T-helper 17 cell (primary cell): ENCODE results near the gene SBK2. TPM values are rescaled to one million over a fixed set of nuclear protein-coding genes. Genes with fewer than 3 reads are reported as not detected.
"Not testable (repeated sequence)": the region's sequence is repeated elsewhere in the genome, so short reads cannot be mapped to it uniquely, and the experiment has no call there.

ENCODE experiments used
- ATAC-seq: fragments of 150-1000 bp; cut with Tn5 transposase; 2 replicates; pipeline ENCODE4 v1.10.0; 2021; ENCODE audit warnings: mild to moderate bottlenecking, moderate library complexity
- DNase-seq, 3 donors: peaks; one replicate each; pipeline versions ENCODE4 v3.0.0 to v3.0.0-alpha.2; 2020 to 2021
- H3K9me3 ChIP-seq: one replicate; pipeline ENCODE4 v1.7.0; 2013; ENCODE audit warnings: low read length, mild to moderate bottlenecking; ENCODE audit not compliant: control insufficient read depth, poor library complexity, severe bottlenecking
- H3K27ac Mint-ChIP-seq: one replicate; pipeline ENCODE4 v1.8.0; 2022; ENCODE audit warnings: mild to moderate bottlenecking, moderate library complexity, mixed read lengths
- H3K27me3 Mint-ChIP-seq: one replicate; pipeline ENCODE4 v1.8.0; 2022; ENCODE audit warnings: mixed read lengths
- H3K36me3 Mint-ChIP-seq: one replicate; pipeline ENCODE4 v1.8.0; 2022; ENCODE audit warnings: low read depth, mixed read lengths
- H3K4me1 Mint-ChIP-seq: one replicate; pipeline ENCODE4 v1.8.0; 2022; ENCODE audit warnings: mild to moderate bottlenecking, mixed read lengths
- H3K4me3 Mint-ChIP-seq: one replicate; pipeline ENCODE4 v1.8.0; 2022; ENCODE audit warnings: mild to moderate bottlenecking, moderate library complexity, mixed read lengths
- total RNA-seq, 4 donors: library from RNA in 2 of 4; stranded (reverse) in 2 of 4; gene quantifications; one replicate each; pipeline ENCODE4 v1.2.3 and lab custom pipeline; 2022 to 2026

The SBK2 gene, protein sequence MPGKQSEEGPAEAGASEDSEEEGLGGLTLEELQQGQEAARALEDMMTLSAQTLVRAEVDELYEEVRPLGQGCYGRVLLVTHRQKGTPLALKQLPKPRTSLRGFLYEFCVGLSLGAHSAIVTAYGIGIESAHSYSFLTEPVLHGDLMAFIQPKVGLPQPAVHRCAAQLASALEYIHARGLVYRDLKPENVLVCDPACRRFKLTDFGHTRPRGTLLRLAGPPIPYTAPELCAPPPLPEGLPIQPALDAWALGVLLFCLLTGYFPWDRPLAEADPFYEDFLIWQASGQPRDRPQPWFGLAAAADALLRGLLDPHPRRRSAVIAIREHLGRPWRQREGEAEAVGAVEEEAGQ
- total RNA-seq (not detected), total RNA-seq (lab: John Stamatoyannopoulos, UW) (0 reads per million in 2 donors)

DNA sequence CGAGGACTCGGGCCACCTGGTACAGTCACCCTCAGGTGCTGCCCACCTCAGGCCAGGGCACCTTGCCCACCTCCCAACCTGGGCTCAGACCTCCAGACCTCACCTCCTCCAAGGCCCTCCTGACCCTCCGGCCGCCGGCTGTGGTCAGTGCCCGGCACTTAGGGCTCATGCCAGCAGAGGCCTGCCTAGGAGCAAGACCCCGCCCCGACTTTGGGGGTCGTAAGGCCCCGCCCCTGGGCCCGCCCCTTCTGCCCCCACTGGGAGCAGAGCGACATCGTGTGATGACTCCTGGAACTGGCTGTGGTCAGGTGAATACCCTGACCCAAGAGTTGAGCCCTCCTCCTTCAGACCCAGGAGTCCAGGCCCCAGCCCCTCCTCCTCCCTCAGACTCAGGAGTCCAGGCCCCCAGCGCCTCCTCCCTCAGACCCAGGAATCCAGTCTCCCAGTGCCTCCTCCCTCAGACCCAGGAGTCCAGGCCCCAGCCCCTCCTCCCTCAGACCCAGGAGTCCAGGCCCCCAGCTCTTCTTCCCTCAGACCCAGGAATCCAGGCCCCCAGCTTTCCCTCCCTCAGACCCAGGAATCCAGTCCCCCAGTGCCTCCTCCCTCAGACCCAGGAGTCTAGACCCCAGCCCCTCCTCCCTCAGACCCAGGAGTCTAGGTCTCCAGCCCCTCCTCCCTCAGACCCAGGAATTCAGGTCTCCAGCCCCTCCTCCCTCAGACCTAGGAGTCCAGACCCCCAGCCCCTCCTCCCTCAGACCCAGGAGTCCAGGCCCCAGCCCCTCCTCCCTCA, at the start of gene SBK2:
TSS of gene SBK2 (minus strand) at position 183 of the 790 bp plus-strand sequence. CDS start 839 bp downstream, outside the sequence.
- H3K27me3 Mint-ChIP-seq: peaks cover 6% of the 10 kb centered on the region
- ATAC-seq: no peak
- H3K9me3 ChIP-seq: no peaks in the 10 kb centered on the region
- no peaks in the 10 kb centered on the region for H3K36me3 Mint-ChIP-seq
- DNase-seq: no peak
- H3K4me3 Mint-ChIP-seq: no peak within 1 kb of the TSS
- H3K27ac Mint-ChIP-seq: no peak within 1 kb of the TSS
- no peaks in the 10 kb centered on the region for H3K4me1 Mint-ChIP-seq

DNA sequence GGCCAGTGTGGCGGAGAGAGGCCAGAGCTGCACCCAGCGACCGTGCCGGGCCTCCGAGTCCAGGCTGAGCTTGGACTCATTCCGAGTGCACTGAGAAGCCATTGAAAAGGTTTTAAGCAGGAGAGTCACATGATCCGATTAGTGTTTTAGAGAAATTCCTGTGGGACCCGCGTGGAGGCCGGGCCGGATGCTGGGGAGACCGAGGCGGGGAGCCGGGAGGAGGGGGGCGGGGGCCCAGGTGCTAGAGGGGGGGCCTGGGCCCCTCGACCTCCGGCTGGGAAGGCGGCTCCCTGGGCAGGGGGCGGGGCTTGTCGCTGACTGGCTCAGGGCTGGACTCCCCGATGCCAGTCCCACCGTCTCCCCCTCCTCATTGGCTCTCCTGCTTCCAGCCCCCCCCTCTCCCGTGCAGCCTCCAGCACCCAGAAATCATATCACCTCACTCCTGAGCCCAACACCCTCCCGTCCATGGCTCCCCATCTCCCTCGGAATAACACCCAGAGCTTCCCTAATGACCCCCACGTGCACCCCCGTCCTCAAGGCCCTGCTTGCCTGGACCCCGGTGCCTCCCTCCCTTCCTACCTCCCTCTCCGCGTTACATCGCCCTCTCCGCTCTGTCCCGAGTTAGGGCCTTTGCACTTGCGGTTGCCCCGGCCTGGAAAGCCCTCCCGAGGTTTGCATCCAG, 48.9 kb upstream of the SBK2 start:
- H3K9me3 ChIP-seq: no peaks in the 10 kb centered on the region
- H3K27me3 Mint-ChIP-seq: no peaks in the 10 kb centered on the region
- peak in 2 of 3 donors; percentile 40 to 44 for DNase-seq
- no peaks in the 10 kb centered on the region for H3K36me3 Mint-ChIP-seq
- H3K4me3 Mint-ChIP-seq: peak overlapping the region; percentile 90
- peak overlapping the region; percentile 72 for H3K27ac Mint-ChIP-seq
- H3K4me1 Mint-ChIP-seq: peaks cover 34% of the 10 kb centered on the region
- no peak for ATAC-seq

DNA sequence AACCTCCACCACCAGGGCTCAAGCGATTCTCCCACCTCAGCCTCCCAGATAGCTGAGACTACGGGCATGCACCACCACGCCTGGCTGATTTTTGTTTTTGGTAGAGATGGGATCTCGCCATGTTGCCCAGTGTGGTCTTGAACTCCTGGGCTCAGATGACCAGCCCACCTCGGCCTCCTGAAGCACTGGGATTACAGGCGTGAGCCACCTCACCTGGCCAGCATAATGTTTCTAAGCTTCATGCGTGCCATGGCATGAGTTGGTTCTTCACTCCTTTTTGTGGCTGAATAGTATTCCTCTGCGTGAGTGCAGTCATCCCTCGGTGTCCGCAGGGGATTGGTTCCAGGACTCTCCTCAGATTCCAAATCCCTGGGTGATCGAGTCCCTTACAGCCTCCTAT, 47.9 kb upstream of the SBK2 start:
- peaks cover 38% of the 10 kb centered on the region for H3K4me1 Mint-ChIP-seq
- ATAC-seq (no peak), DNase-seq (no peak)
- H3K27ac Mint-ChIP-seq: peak overlapping the region; percentile 72
- no peaks in the 10 kb centered on the region for H3K27me3 Mint-ChIP-seq
- no peak overlapping the region for H3K4me3 Mint-ChIP-seq
- no peaks in the 10 kb centered on the region for H3K36me3 Mint-ChIP-seq
- H3K9me3 ChIP-seq: no peaks in the 10 kb centered on the region

DNA sequence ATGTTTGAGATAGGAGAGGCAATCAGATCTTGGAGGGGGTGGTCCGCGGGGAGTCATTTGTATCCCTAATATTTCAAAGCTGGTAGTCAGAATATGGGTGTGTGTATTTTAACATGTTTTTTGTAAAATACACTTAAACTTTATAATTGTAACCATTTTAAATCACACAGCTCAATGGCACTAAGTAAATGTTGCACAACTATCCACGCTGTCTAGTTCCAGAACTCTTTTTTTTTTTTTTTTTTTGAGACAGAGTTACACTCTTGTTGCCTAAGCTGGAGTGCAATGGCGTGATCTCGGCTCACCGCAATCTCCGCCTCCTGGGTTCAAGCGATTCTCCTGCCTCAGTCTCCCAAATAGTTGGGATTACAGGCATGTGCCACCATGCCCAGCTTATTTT, 47.0 kb upstream of the SBK2 start:
- DNase-seq, H3K27me3 Mint-ChIP-seq, H3K9me3 ChIP-seq, H3K27ac Mint-ChIP-seq, H3K4me3 Mint-ChIP-seq, ATAC-seq, H3K36me3 Mint-ChIP-seq: not testable (repeated sequence)
- H3K4me1 Mint-ChIP-seq: peaks cover 41% of the 10 kb centered on the region

DNA sequence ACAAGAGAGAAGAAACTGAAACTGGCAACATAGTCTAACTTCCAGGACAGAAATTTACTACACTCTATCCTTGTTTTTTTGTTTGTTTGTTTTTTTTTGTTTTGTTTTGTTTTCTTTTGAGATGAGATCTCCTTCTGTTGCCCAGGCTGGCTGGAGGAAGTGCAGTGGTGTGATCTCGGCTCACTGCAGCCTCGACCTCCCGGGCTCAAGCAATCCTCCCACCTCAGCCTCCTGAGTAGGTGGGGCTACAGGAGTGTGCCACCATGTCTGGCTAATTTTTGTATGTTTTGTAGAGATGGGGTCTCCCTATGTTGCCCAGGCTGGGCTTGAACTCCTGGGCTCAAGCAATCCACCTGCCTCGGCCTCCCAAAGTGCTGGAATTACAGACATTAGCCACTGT, 45.4 kb upstream of the SBK2 start:
- not testable (repeated sequence) for ATAC-seq, DNase-seq, H3K27ac Mint-ChIP-seq, H3K4me3 Mint-ChIP-seq, H3K27me3 Mint-ChIP-seq, H3K9me3 ChIP-seq, H3K36me3 Mint-ChIP-seq
- peaks cover 39% of the 10 kb centered on the region for H3K4me1 Mint-ChIP-seq

DNA sequence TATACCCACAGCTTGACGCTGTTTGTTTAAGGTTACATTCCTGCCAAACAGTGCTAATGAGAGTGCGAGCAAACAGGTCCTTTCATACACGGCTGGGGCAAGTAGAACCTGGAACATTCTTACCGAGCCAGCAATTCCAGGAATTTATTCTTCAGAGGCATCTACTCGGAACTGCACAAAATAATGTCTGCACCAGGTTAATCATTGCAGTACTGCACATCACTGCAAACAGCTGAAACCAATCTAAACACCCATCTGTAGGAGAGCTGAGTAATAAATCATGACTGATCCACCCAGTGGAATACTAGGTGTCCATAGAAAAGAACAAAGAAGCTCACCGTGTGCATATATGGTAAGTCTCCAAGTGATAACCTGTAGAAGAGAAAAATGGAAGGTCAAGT, 44.9 kb upstream of the SBK2 start:
- no peak for DNase-seq
- Mint-ChIP-seq H3K4me3 (peak overlapping the region; percentile 87), H3K36me3 (peaks cover 5% of the 10 kb centered on the region), H3K27ac (no peak overlapping the region), H3K27me3 (no peaks in the 10 kb centered on the region), H3K4me1 (peaks cover 37% of the 10 kb centered on the region)
- no peak for ATAC-seq
- H3K9me3 ChIP-seq: no peaks in the 10 kb centered on the region

DNA sequence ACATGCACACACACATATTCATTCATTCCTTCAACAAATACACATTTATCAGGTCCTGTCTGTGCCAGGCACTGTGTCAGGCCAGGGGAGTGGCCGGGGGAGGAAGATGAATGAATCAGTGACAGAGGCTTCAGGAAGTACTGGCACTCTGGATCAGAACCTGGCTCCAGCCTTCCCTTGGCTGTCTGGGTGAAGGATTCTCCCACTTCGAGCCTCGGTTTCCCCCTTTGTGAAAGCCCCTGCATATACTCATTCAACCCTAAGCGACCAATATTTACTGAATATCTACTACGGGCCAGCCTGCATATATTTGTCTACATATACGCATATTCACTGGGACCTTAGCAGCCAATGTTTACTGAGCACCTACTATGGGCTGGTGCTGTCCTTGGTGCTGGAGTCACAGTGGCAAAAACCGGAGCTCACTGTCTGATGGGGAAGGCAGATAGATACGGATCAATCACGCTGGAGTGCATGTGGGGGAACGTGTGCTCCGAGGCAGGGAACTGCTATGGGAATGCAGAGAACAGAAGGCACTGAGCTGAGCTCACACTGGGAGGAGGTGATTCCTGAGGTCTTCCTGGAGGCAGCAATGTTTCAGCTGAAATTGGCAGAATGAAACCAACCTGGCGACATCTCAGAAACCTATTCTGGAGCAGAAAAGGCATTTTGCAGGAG, 44.4 kb upstream of the SBK2 start:
- H3K9me3 ChIP-seq: no peaks in the 10 kb centered on the region
- H3K4me1 Mint-ChIP-seq: peaks cover 36% of the 10 kb centered on the region
- H3K4me3 Mint-ChIP-seq: peak overlapping the region; percentile 87
- no peaks in the 10 kb centered on the region for H3K27me3 Mint-ChIP-seq
- H3K27ac Mint-ChIP-seq: peak overlapping the region; percentile 62
- DNase-seq (no peak), ATAC-seq (no peak)
- H3K36me3 Mint-ChIP-seq: peaks cover 5% of the 10 kb centered on the region

DNA sequence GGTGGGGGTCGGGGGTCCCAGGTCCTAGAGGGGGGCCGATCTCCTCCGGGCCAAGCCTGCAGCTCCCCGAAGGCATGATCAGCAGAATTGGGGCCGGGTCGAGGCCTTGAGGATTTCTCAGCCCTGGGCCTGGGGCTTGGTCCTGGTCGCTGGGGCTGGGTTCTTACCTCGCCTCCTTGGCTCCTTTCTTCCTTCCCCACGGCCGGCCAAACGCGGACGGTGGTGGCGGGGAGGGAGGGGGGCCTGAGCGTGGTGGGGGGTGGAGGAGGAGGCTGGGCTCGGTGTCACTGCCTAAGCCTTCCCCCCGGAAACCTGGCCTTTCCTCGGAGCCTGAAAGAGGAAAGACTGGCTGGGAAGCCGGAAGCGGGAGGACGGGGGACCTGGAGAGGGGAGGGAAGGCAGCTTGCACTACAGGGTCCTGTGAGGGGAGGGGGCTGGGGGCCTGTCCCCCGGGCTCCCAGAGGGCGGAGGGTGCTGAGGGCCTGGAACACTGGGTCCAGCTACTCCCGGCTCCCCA, 43.8 kb upstream of the SBK2 start, which contains the start of gene ZNF579:
TSS of gene ZNF579 (minus strand) at position 221 of the 517 bp plus-strand sequence. CDS start 1,209 bp downstream, outside the sequence.
- peak; percentile 34 to 55 (median 51) for DNase-seq
- H3K9me3 ChIP-seq: no peaks in the 10 kb centered on the region
- Mint-ChIP-seq H3K4me3 (peak within 1 kb of the TSS; percentile 87), H3K36me3 (peaks cover 5% of the 10 kb centered on the region), H3K4me1 (peaks cover 32% of the 10 kb centered on the region), H3K27ac (peak within 1 kb of the TSS; percentile 62), H3K27me3 (no peaks in the 10 kb centered on the region)
- peak; percentile 77 for ATAC-seq

DNA sequence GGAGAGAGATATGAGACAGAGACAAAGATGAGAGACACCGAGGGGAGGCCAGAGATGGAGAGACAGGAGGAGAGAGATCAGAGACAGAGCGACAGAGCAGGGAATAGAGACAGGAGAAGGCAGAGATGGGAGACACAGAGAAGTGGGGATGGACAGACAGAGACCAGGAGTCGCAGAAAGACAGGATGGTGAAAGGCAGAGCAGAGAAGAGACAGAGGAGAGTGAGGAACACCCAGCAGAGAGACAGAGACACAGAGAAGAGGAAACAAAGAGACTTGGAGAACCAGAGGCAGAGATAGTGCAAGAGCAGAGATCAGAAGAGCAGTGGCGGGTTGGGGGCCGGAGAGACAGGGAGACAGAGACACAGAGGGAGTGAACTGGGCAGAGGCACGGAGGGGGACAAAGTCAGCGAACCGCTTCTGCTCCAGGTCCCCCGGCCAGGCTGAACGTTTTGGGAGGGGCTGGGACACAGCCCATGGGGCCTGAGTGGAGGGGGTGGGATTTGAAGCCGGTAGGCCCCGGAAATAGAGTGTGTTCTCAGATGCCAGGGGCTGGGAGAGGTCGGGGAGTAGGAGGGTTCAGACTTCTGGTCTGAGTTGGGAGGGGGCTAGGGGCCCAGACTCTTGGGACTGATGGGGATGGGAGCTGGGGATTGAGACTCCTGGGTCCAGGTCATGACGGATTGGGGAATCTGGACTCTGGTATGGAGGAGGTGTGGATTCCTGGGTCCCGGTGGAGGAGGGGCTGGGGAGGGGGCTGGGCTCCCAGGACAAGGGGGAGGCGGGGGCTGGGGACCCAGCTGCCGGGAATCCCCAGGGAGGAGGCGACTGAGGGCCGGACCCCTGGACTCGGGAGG, 43.1 kb upstream of the SBK2 start:
- H3K27me3 Mint-ChIP-seq: no peaks in the 10 kb centered on the region
- H3K27ac Mint-ChIP-seq: peak overlapping the region; percentile 62
- H3K4me1 Mint-ChIP-seq: peaks cover 25% of the 10 kb centered on the region
- peak overlapping the region; percentile 87 for H3K4me3 Mint-ChIP-seq
- ATAC-seq (peak; percentile 40), DNase-seq (no peak)
- no peaks in the 10 kb centered on the region for H3K9me3 ChIP-seq
- H3K36me3 Mint-ChIP-seq: peaks cover 5% of the 10 kb centered on the region

DNA sequence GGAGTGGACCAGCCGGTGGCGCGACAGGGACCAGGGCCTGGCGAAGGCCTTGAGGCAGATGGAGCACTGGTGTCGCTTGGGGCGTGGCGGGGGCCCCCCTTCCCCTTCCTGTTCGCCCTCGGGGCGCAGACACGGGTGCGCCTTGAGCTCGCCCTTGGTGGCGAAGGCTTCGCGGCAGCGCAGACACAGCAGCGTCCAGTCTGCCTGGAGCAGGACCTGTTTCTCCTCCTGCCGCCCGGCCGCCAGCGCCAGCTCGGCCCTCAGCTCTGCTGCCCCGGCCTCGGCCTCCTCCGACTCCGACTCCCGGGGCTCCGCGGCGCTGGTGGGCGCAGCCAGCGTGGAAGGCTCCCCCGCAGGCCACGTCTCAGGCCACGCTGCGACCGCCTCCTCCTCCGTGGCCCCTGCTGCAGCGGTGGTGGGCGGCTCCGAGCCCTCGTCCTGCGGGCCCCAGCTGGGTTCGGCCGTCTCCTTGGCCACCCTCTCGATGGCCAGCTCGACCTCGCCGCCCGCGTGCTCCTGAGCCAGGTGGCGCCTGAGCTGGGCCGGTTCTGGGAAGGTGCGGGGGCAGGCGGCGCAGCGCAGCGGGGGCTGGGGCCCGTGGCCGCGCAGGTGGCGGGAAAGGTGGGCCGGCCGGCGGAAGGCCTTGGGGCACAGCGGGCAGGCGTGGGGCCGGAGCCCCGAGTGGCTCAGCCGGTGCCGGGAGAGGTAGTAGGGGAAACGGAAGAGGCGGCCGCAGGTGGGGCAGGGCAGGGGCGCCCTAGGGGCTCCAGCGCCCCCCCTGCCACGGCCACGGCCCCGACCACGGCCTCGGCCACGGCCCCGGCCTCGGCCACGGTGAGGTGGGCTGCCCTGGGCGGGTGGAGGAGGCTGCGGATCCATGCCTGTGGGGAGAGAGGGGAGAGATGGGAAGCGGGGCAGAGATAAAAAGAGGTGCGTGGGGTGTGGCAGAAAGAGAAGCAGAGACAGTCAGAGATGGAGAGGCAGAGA, 42.1 kb upstream of the SBK2 start:
- ATAC-seq (no peak), DNase-seq (no peak)
- no peaks in the 10 kb centered on the region for H3K9me3 ChIP-seq
- no peaks in the 10 kb centered on the region for H3K27me3 Mint-ChIP-seq
- peaks cover 23% of the 10 kb centered on the region for H3K4me1 Mint-ChIP-seq
- H3K27ac Mint-ChIP-seq: peak overlapping the region; percentile 62
- peaks cover 5% of the 10 kb centered on the region for H3K36me3 Mint-ChIP-seq
- peak overlapping the region; percentile 87 for H3K4me3 Mint-ChIP-seq
